ENCODE measurements around the gene GCC2.
"Not testable (repeated sequence)": the region's sequence is repeated elsewhere in the genome, so short reads cannot be mapped to it uniquely, and the experiment has no call there.

GRCh38 chr2:108556581-108556980 is 107.6 kb downstream of the GCC2 start:
- TF ChIP-seq CTCF, POLR2A (IDR thresholded peaks at IDR 0.05): not testable (repeated sequence)
